Ovary (tissue), 9 donors: Measurements from ENCODE around the gene NFATC3. TPM values are rescaled to one million over a fixed set of nuclear protein-coding genes. Genes with fewer than 3 reads are reported as not detected.

ENCODE experiments used
- DNase-seq, 5 donors: peaks; one replicate each; pipeline ENCODE4 v3.0.0-alpha.2; 2019 to 2020
- H3K27ac ChIP-seq, 2 donors: fragments of 200-600 bp; one replicate each; pipeline versions ENCODE4 v1.5.1 to v1.8.0; 2019 to 2022
- H3K27me3 ChIP-seq: fragments of 200-600 bp; one replicate; pipeline ENCODE4 v1.8.0; 2022
- H3K36me3 ChIP-seq: fragments of 200-600 bp; sonication (generic); one replicate; pipeline ENCODE4 v1.5.1; 2019
- H3K4me1 ChIP-seq: one replicate; pipeline ENCODE4 v1.8.1; 2013; ENCODE audit warnings: mild to moderate bottlenecking, moderate library complexity; ENCODE audit not compliant: insufficient read depth
- H3K4me3 ChIP-seq: fragments of 200-600 bp; sonication (generic); one replicate; pipeline ENCODE4 v1.5.1; 2017
- H3K9me3 ChIP-seq, 2 donors: fragments of 200-600 bp in 1 of 2; sonication (generic) in 1 of 2; one replicate each; pipeline versions ENCODE4 v1.5.1 to v1.8.1; 2013 to 2019; ENCODE audit warnings: mild to moderate bottlenecking in 1 of 2, moderate library complexity in 1 of 2
- CTCF ChIP-seq, 3 donors: fragments of 450-650 bp in 2 of 3; fragments of 200-600 bp in 1 of 3; IDR thresholded peaks; one replicate each; pipeline versions ENCODE4 v1.5.1 to v1.8.0; 2016 to 2022; ENCODE audit warnings: antibody characterized with exemption in 3 of 3, mild to moderate bottlenecking in 1 of 3
- EP300 ChIP-seq: sonication (generic); formaldehyde crosslinking; IDR thresholded peaks from one replicate; pipeline ENCODE4 v1.6.1; 2017; ENCODE audit warnings: antibody characterized with exemption
- POLR2A ChIP-seq: fragments of 450-650 bp; IDR thresholded peaks from one replicate; pipeline ENCODE4 v1.6.1; 2017; ENCODE audit warnings: antibody characterized with exemption, mild to moderate bottlenecking, moderate library complexity
- WGBS, 3 donors: extraction: QIAGEN DNeasy Blood & Tissue Kit in 1 of 3; methylation state at CpG; one replicate each; pipeline versions ENCODE4 v1.1.5 to v1.1.7; 2013 to 2017; 5-methylcytosine and 5-hydroxymethylcytosine counted together
- intact Hi-C, 4 donors: fragments of 100-400 bp; cut with DNase I; formaldehyde crosslinking; loops; one replicate each; pipeline versions ENCODE4 v1.11.0 to v1.15.1; 2022 to 2023
- polyA plus RNA-seq, 2 donors: library from polyadenylated mRNA; stranded (reverse); fragments of 200-250 nt in 1 of 2; fragments of 350-450 nt in 1 of 2; fragmentation: Illumina TruSeq in 1 of 2; extraction: RNeasy Lipid Tissue Mini Kit (QIAGEN cat#74804) in 1 of 2; gene quantifications; one replicate each; pipeline ENCODE4 v1.2.3, GENCODE V29; 2013 to 2014
- total RNA-seq, 7 donors: library from RNA; depleted of rRNA in 2 of 7; stranded (reverse); fragments of >200 nt in 2 of 7; fragmentation: NEBNext Ultra II Directional in 3 of 7; extraction: Animal tissue kit (Norgen Biotek cat#: 25700) in 3 of 7; gene quantifications; one replicate each; pipeline versions ENCODE4 v1.1.0 to v1.2.4, GENCODE V29; 2016 to 2023
- donor health status: DM: no; HTN: no; CAD: no; lungs with moderate emphysema.
- donor health status: DM: no; HTN: no; CAD: no.
- donor health status: Bipolar disorder and iron deficiency.
- donor health status: DM: yes; HTN: yes; CAD: no.
- donor health status: DM: no; HTN: no; CAD: no.
- donor health status: DM: yes; HTN: yes; CAD: no.

Gene NFATC3
- total and polyA plus RNA-seq, 9 donors, result 12.5 to 77.1 (median 43.6) TPM

GRCh38 chr16:68235108-68235886 is 150.1 kb downstream of the NFATC3 start:
- Histone ChIP-seq H3K4me1 (peaks cover 12% of the 10 kb centered on the region), H3K4me3 (peak overlapping the region; percentile 21), H3K9me3 (no peaks in the 10 kb centered on the region), H3K36me3 (no peaks in the 10 kb centered on the region), H3K27me3 (no peaks in the 10 kb centered on the region), H3K27ac (no peak overlapping the region)
- 42 to 56% (median 47%) methylated on average over 70 to 73 of the region's 73 CpGs for WGBS, 3 donors
- intact Hi-C loops, result loop anchor here in 2 of 4 donors (10.0 kb wide), 2 partner anchors 140 to 150 kb away; partner anchors contain the start of gene NFATC3 (in 1 of the 2)
- TF ChIP-seq EP300, result no peak
- no peak for TF ChIP-seq POLR2A
- no peak for TF ChIP-seq CTCF (IDR thresholded peaks at IDR 0.05)
- DNase-seq, result peak in 3 of 5 donors; percentile 46 to 62 (median 47)

- 3 to 7% (median 5%) methylated on average over 29 to 36 of the region's 36 CpGs for WGBS, 3 donors
Measured at GRCh38 chr16:68235887-68236136, 150.6 kb downstream of the NFATC3 start, which contains the start of gene ESRP2. ESRP2 (minus strand) TSS chr16:68236127; CDS start chr16:68236045, 82 bp downstream.

GRCh38 chr16:68236137-68236825 is 151.1 kb downstream of the NFATC3 start:
- Histone ChIP-seq H3K9me3 (no peaks in the 10 kb centered on the region), H3K36me3 (no peaks in the 10 kb centered on the region), H3K4me1 (peaks cover 12% of the 10 kb centered on the region), H3K27ac (no peak overlapping the region), H3K27me3 (no peaks in the 10 kb centered on the region), H3K4me3 (peak overlapping the region; percentile 61)
- TF ChIP-seq EP300 (no peak), CTCF (IDR thresholded peaks at IDR 0.05) (no peak), POLR2A (no peak)
- DNase-seq, result peak; percentile 40 to 74 (median 55)
- intact Hi-C loops, result loop anchor here in 2 of 4 donors (10.0 kb wide), 2 partner anchors 141 to 151 kb away; partner anchors contain the start of gene NFATC3 (in 1 of the 2)
- whole genome bisulfite sequencing, 3 donors, result 16 to 24% (median 19%) methylated on average over 40 to 45 of the region's 45 CpGs

More at GRCh38 chr16:68235887-68236136, 150.6 kb downstream of the NFATC3 start, which contains the start of gene ESRP2:
- Histone ChIP-seq H3K27me3 (no peaks in the 10 kb centered on the region), H3K36me3 (no peaks in the 10 kb centered on the region), H3K4me3 (peak within 1 kb of the TSS; percentile 61), H3K9me3 (no peaks in the 10 kb centered on the region), H3K27ac (peak within 1 kb of the TSS in 1 of 2 donors; percentile 27), H3K4me1 (peaks cover 12% of the 10 kb centered on the region)
- DNase-seq, result peak in 1 of 5 donors; percentile 48
- TF ChIP-seq EP300 (no peak), CTCF (IDR thresholded peaks at IDR 0.05) (no peak), POLR2A (no peak)
- intact Hi-C loops, result loop anchor here in 2 of 4 donors (10.0 kb wide), 2 partner anchors 141 to 151 kb away; partner anchors contain the start of gene NFATC3 (in 1 of the 2)

- WGBS, 3 donors, result 11 to 19% (median 15%) methylated on average over 20 to 21 of the region's 21 CpGs
- TF ChIP-seq EP300 (no peak), POLR2A (no peak), CTCF (IDR thresholded peaks at IDR 0.05) (no peak)
- H3K4me3 ChIP-seq, result peak overlapping the region; percentile 61
- intact Hi-C loops, result loop anchor here in 2 of 4 donors (10.0 kb wide), 2 partner anchors 142 to 152 kb away; partner anchors contain the start of gene NFATC3 (in 1 of the 2)
- no peaks in the 10 kb centered on the region for H3K36me3 ChIP-seq
- H3K27ac ChIP-seq, result peak overlapping the region in 1 of 2 donors; percentile 27
- peak in 1 of 5 donors; percentile 70 for DNase-seq
- H3K4me1 ChIP-seq, result peaks cover 12% of the 10 kb centered on the region
- no peaks in the 10 kb centered on the region for H3K27me3 ChIP-seq
- no peaks in the 10 kb centered on the region for H3K9me3 ChIP-seq
Measured at GRCh38 chr16:68236826-68237242, 151.7 kb downstream of the NFATC3 start.
